ENCODE data around the gene ADAP1.
"Not testable (repeated sequence)": the region's sequence is repeated elsewhere in the genome, so short reads cannot be mapped to it uniquely, and the experiment has no call there.

Gene ADAP1

DNA sequence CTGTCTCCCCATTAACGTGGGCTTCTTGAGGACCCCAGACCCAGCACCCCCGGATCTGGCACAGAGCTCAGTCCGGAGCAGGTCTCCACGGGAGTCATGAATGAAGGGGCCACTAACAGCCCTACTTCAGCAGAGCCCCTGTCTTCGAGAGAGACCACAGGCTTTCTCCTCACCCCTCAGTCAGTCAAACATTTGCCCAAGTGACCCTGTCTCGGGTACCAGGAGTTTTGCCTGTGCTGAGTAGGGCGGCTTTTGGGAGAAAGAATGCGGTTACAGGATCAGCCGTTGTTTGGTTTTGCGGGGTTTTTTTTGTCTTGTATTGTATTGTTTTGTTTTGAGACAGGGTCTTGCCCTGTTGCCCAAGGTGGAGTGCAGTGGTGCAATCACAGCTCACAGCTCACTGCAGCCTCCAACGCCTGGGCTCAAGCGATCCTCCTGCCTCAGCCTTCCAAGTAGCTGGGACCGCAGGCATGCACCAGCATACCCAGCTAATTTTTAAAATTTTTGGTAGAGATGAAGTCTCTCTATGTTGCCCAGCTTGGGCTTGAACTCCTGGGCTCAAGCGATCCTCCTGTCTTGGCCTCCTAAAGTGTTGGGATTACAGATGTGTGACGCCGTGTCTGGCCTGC, 16.5 kb downstream of the ADAP1 start:
- no peak for DNase-seq

DNA sequence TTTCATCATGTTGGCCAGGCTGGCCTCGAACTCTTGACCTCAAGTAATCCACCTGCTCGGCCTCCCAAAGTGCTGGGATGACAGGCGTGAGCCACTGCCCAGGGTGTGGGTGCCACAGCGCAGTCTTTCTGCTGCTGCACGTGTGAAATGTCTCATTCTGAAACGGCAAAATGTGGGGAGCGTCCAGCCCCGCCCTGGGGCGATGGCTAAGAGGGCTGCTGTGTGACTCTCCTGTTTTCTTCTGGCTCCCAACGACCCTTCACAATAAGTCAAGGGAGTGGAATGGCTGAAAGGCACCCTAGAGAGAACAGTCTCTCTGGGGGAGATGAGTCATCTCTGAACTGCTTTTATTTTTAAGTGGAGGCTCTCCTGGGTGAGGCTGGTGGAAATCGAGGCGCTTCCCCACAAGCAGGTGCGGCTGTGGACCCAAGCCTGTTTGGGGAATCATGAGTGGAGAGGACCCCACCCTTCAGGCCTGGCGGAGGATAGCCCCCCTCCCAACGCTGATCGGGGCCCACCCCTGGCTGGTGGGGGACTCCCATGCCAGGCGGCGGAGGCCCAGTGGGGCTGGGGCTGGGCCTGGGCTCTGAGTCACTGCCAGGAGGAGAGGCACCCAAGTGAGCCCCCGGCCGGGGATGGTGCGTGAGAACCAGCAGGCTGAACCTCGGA, 18.0 kb downstream of the ADAP1 start:
- peak; percentile 79 for DNase-seq

DNA sequence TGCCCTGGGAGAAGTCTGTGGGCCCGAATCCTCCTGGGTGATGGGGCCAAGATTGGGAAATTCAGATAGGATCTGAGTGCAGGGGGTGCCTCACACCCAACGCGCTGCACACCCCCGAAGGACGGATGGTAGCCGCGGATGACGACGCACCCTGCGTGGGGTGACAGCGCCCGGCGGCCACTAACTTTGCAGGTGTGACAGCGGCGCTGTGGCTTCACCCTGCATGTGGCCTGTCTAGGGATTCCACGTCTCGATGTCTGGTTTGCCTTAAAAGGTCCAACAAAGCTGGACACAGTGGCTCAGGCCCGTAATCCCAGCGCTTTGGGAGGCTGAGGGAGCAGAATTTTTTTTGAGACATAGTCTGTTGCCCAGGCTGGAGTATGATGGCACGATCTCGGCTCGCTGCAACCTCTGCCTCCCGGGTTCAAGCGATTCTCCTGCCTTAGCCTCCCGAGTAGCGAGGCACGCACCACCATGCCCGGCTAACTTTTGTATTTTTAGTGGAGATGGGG, 18.6 kb downstream of the ADAP1 start:
- no peak for DNase-seq

DNA sequence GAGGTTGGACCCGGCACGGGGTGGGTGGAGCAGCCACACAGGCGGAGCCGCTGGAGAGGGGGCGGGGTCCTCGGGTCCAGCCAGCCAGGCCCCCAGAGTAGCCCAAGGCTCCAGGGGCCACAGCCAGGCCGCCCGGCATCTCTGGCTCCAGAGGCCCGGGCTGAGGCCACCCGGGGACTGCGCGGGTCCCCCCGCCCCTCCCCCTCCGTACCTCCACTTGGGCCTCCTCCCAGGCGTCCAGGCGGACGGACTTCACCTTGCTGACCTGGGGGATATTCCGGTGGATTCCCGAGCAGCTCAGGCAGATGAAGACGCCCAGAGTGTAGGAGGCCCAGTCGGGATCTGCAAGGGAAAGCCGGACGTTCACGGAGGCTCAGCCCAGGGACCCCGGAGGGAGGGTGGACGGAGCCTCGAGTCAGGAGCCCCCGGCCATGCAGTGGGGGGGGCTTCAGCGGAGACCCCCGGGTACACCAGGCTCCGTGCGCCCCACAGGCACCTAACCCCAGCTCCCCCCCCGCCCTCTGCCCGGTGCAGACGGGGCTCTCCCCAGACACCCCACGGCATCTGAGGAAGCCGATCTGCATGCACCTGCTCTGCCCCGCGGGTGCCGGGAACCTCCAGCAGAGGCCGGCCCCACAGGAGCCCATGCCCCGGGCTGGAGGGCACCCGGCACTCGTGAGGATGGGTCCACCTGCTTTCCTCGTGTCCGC, 19.2 kb downstream of the ADAP1 start:
- DNase-seq: no peak

DNA sequence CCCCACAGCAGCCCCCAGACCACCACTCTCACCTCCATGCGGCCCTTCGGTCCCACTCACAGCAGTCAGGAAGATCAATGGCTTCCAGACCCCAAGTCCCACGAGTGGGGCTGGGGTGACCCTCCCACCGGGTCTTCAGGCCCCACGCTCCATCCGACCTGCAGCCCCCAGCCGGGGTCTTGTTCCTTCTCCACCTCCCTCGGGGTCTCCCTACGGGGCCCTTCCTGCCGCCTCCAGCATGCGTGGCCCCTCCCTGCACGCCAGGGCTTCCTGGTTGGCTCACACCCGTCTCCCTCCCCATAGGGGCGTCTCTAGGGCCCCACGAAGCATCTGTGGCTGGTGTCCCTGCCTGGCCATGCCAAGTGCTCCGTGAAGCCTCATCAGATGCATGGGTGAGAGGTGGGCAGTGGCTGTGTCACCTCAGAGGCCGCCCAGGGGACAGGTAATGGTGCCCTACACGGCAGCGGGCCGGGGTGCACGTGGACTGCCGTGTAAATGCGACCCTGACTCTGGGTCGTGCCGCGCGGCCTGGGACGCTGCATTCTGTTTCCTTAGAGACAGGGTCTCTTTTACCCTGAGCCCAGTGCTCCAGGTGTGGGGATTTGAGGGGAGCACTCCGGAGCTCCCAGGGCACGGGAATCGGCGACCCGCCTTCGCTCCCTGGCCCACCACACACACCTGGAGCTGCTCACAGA, 19.9 kb downstream of the ADAP1 start:
- no peak for DNase-seq

DNA sequence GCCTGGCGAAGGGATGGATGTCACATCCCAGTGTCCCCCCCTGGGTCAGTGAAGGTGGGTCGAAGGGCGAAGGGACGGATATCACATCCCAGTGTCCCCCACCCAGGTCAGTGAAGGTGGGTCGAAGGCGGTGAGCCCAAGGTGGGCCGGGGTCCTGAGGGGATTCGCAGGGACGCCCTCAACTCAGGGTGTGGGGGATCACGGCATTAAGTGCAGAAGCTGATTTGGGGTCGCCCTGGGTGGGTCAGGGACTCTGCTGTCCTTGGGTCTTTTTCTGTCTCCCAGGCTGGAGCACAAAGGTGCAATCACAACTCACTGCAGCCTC, 21.9 kb downstream of the ADAP1 start:
- DNase-seq: no peak

DNA sequence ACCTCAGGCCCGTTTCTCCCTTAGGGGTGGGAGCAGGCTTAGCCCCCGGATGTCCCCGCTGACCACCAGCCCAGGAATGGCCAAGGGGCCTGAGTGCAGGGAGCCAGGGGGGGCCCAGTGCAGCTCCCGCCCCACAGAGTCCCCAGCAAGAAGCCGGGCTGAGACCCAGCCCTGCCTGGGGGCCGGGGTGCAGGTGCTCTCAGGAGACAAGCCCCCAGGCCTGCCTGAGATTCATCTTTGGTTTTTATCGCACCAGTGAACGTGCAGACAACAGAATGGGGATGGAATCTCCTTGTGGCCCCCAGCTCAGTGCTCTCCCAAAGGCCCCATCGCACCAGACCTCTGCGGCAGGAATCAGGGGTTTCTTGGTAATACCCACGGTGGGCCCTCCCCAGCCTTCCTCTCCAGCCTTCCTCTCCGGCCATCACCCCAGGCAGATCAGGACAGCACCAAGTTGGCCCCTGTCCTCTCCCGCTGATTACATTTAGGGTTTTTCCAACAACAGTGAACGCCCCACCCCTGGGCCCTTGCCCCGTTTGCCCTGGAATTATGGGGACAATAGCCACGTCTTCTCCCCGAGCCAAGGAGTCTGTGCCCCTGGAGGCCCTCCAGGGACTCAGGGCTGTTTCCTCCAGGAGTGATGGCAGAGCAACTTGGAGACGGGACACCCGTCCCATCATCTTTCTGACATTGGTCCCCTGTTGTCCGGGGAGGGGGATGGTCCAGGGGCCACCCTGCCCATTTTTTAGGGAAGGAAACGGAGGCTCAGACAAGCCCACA, 22.4 kb downstream of the ADAP1 start:
- no peak for DNase-seq

DNA sequence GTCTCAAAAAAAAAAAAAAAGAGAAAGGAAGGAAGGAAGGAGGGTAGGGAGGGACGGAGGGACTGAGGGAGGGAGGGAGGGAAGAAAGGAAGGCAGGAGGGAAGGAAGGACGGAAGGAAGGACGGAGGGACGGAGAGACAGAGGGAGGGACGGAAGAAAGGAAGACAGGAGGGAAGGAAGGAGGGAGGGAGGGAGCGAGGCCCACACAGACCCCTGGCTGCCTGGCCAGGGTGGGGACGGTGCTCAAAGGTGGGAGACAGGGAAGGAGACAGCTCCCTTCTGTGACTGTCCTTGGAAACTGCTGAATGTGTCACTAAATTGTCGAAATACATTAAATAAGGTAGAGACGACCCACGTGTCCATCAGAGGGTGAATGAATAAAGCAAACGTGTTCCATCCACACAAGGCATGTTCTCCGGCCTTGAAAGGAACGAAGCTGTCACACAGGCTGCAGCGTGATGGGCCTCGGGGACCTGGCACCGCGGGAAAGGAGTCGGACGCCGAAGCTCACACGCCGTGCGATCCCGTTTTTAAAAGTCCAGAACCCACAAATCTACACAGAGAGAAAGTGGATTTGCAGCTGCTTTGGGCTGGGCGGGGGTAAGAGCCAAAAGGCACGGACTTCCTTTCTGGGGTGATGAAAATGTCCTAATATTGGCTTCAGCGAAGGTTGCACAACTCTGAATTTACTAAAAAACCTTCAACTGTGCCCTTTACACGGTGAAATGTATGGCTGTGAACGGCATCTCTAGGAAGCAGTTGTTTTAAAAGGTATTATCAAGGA, 23.3 kb downstream of the ADAP1 start:
- no peak for DNase-seq

DNA sequence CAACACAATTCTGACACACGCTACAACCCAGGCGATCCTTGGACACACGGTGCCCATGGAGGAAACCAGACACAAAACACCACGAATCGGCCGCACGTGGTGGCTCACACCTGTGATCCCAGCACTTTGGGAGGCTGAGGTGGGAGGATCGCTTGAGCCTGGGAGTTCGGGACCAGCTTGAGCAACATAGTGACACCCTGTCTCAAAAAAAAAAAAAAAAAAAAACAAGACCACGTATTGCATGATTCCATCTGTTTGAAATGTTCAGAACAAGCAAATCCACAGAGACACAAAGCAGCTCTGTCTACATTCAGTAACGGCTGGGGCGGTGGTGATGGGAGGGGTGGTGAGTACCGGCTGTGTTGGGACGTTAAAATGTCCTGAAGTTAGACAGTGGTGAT, 25.2 kb downstream of the ADAP1 start:
- no peak for DNase-seq

DNA sequence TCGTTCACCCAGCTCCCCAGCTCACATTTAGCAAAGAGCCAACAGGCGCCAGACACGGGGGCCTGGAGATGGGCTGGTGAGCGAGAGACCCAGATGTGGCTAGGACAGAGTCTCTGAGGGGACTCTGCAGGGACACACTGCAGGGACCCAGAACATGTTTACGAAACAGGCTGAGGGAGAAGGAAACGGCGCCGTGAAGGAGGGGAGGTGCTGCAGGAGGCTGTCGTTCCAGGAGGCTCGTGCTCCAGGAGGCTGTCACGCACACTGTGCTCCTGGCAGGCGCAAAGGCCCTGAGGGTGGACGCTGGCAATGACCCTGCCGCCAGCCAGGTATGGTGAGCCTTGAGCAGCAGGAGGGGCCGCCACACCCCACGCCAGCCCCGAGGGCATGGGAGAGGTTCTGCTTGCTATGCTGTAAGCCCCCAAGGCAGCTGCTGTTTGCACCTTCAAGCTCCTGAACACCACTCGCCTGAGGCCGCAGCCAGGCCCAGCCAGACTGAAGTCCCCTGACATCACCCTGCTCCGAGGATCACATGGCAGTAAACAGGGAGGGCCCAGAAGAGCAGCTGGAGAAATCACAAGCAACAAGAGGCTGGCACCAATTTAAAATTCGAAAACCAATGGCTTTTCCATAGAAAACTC, 27.3 kb downstream of the ADAP1 start:
- no peak for DNase-seq

DNA sequence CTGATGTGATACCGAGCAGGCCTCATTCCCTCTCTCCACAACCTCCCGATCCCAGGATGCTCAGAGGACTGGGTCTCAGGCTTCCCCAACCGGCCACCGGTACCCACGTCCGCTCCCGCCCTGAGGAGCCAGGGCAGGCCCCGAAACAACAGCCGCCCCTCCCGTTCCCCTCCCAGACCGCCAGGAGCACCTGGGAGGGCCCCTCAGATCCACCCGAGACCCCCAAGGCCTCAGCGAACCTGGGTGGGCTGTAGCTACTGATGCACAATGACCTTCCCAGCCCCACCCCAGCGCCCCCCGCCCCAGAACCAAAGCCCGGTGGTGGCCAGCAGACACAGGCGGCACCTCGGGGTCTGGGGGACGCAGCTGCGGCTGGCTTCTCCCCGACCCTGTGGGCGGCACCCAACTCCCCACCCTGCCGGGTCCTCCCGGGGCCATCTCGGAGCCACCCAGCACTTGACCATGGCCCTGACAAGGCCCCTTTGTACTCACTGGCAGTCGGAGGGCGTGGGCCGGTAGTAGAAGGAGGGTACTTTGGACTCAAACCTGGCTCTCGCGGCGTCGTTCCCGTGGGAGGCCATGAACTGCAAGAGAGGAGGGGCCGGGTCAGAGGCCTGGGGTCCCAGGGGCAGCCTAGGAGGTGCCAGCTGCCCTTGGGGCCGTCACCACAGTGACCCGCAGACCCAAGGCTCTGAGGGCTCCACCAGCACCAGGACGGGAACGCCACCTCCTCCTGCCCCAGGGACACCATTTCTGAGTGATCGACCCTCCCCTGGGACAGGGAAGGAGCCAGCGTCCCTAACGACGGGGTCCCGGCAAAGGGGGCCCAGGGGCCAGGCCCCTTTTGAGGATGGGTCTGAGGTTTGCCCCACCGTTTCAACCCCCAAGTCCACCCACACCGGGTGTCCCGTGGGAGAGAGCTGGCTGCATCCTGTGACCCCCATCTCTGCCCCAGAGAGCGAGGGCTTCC, 28.1 kb downstream of the ADAP1 start:
- no peak for DNase-seq

DNA sequence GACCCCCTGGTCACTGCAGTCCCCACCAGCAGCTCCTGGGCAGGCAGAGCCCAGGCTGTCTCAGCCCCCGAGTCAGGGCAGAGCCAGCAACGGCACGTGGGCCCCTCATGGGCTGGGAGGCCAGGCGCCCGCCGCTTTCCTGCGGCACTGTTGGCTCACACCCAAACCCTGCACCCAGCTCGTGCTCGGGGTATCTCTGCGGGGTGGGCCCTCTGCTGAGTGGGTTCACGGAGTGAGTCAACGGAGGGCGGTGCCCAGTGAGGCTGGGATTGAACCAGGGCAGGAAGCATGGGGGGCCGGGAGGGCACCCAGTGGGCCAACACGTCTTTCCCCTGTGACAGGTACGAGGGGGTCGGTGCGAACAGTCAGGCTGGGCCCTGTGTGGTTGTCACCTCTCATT, 28.9 kb downstream of the ADAP1 start:
- DNase-seq: no peak

DNA sequence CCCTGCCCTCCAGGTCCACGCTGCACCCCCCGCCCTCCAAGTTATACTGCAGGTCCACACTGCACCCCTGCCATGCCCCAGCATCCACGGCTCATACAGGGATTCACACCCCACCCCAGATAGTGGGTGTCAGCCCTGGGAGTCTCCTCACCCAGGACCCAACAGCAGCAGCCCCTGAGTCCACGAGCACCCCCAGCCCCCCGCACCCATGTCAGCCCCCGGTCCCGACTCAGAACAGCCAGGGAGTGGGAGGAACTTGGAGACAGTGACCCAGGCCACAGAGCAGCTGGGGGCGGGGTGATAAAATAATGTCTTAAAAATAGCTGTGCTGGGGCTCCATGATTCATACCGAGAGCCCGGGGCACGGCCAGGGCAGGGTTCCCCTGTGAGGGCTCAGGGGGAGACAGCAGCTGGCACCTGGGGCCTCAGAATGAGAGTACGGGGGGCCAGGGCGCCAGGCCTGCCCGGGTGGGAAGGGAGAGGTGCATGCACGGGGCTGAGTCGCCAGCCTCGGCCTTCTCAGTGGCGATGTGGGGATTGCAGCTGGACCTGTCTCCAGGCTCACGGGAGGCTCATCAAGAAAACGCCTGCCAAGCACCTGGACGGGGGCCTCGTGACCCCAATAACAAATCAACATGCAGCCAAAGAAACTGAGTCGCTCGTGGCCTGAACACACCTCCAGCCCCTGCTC, 29.8 kb downstream of the ADAP1 start:
- DNase-seq: peak; percentile 80

DNA sequence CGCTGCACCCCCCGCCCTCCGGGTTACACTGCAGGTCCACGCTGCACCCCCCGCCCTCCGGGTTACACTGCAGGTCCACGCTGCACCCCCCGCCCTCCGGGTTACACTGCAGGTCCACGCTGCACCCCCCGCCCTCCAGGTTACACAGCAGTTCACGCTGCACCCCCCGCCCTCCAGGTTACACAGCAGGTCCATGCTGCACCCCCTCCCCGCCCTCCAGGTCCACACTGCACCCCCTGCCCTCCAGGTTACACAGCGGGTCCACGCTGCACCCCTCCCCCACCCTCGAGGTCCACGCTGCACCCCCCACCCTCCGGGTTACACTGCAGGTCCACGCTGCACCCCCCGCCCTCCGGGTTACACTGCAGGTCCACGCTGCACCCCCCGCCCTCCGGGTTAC, 30.4 kb downstream of the ADAP1 start:
- not testable (repeated sequence) for DNase-seq

DNA sequence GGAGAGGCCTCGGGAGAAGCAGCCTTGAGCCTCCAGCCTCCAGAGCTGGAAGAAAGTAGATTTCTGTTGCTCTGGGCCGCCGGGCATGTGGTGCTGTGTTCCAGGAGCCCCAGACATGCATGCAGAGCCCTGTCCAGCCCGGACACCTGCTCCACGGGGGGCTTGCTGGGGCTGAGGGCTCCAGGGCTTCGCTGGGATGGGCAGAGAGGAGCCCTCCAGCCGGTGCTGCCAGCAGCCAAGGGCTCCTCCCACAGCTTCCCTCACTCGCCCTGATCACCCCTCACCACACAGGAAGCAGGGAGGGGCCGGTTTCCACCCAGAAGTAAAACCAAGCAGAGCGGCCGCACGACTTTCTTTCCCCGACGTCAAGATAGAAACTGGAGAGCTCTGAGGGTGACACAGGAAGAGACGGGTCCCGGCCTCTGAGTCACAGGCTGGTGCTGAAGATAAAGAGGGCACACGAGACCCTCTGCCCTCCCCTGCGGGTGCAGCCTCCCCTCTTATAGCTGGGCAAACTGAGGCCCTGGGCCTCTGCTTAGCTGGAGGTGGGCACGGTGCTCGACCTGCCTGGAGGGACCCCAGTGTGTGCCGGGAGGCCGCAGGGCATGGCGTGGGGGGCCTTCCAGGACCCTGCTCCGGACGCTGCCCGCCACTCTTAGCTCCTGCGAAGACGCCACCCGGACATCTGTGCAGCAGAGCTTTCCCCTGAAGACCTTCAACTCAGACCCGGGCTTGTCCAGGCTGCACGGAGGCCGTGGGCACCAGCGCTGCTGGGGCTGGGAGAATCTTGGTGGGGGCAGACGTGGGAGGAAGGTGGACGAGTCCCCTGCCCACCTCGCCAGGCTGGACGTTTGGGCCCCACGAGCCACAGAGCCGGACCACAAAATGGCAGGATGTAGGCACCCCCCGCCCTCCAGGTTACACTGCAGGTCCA, 31.1 kb downstream of the ADAP1 start:
- peak; percentile 97 for DNase-seq

DNA sequence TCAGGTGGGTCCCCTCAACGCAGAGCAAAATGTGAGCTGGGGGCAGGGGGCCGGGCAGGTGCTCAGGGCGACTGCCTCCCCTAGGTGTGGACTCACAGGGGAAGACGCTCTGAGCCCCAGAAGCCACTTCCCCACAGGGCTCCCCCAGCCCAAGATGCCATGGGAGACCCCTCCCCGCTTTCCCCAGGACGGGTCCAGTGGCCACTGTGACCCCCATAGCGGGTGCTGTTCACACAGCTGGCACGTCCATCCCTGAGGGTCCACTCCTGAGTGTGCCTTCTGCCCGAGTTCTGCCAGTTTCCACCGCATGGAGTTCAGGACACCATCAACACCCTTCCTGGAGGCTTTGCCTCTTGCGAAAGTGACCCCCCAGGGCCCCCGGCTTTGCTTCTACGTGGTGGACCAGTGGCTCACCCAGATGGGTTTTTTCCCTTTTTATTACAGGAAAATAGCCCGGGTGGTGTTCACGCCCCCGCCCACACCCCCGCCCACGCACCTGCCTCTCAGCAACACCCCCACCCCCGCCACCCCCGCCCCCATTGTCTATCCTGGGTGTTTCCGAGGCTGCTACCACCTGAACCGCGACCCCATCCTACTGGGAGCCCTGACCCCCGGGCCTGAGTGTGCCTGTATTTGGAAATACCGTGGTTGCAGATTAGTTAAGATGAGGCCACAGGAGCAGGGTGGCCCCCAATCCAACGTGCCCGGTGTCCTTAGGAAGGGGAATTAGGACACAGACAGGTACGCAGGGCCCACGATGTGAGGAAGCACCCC, 32.0 kb downstream of the ADAP1 start:
- DNase-seq: peak; percentile 43

DNA sequence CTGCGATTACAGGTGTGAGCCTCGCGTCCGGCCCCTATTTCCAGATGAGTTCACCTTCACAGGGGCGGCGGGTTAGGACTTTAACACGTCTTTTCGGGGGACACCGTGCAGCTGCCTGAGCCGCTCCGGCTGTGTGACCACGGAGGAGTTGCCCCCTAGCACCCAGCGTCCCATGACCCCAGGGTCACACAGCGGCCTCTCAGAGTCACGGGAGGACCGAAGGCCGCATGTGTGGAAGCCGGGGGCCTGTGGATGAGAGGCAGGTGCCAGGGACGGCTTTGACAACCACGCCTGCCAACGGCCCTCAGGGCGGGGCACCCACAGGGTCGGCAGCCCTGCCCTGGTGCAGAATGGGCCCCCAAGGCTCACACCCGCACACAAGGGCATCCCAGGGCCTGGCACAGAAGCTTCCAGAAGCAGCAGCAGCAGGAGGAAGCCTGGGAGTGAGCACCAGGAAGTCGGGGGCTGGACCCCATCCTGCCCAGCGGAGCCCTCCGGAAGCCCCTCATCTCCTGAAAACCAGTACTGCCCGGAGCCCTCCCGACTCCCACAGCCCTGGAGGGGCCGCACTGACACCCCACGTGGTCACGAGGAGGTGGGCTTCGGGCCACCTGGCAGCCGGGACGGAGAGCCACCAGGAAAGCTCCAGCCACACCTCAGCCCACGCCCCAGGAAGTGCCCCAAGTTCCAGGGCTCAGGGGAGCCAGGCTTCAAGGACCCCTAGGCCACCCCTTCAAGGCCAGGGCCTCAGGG, 32.7 kb downstream of the ADAP1 start:
- DNase-seq: no peak
